CD4-positive, alpha-beta T cell treated with Interleukin-4 for 4 hours (primary cell): ENCODE data around the gene SS18L1.
"Not testable (repeated sequence)": the region's sequence is repeated elsewhere in the genome, so short reads cannot be mapped to it uniquely, and the experiment has no call there.

ENCODE experiments used
- DNase-seq: peaks from one replicate; pipeline ENCODE4 v3.0.0-alpha.2; 2020

SS18L1 gene

DNA sequence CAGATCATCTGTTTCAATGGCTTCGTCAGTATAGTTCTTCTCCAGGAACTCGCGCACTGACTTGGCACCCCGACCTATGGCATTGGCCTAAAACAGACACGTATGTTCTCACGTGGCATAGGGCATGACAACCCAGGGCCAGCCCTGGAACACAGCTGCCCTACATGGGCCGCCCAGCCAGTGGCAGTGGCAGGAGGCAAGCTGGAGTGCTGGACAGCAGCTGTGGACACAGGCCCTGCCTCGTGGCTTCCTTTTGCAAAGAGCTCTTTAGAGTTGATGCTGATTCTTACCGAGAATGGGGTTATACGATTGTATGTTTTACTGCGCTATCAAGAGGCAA is 5.4 kb upstream of the SS18L1 start:
- DNase-seq: no peak

DNA sequence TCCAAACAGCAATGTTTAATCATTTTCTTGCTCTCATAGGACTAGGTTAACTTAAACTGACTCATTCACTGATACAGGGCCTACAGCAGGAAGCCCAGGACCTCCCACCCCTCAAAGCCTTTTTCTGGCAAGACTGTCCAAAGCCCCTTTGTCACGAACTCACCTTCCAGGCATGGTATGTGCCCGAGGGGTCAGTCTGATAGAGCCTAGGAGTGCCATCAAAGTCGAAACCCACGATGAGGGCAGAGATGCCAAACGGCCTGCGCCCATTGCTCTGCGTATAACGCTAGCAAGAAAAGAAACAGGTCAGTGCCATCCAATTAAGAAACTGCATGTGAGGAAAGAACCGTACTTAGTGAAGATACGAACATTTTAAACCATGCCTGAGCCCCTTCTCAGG is 4.7 kb upstream of the SS18L1 start:
- no peak for DNase-seq

DNA sequence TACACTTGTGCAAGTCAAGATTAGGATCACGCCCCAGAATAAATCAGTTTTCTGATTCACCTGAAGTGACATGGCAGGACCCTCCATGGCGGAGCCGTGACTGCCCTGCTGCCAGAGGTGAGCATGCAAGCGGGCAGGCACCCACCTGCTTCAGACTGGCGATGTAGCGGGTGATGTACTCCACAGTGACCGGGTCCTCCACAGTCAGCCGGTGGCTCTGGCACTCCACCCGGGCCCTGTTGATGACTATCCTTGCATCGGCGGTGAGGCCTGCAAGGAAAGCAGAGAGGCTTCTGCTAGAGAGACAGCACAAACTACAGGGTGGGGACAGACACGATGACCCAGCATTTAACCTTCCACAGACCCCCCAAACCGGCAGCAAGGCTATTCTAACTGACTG is 3.9 kb upstream of the SS18L1 start:
- DNase-seq: no peak

DNA sequence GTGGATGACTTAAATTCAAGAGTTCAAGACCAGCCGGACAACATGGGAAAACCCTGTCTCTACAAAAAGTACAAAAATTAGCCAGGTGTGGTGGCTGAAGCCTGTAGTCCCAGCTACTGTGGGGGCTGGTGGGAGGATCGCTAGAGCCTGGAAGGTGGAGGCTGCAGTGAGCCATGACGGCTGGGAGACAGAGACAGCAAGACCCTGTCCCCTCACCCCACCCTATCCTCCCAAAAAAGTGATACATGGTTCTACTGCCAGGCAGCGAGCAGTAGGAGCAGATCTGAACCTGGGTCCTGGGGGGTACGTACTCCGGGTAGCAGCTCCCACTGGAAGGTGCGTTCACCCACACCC is 2.5 kb upstream of the SS18L1 start:
- DNase-seq: no peak

DNA sequence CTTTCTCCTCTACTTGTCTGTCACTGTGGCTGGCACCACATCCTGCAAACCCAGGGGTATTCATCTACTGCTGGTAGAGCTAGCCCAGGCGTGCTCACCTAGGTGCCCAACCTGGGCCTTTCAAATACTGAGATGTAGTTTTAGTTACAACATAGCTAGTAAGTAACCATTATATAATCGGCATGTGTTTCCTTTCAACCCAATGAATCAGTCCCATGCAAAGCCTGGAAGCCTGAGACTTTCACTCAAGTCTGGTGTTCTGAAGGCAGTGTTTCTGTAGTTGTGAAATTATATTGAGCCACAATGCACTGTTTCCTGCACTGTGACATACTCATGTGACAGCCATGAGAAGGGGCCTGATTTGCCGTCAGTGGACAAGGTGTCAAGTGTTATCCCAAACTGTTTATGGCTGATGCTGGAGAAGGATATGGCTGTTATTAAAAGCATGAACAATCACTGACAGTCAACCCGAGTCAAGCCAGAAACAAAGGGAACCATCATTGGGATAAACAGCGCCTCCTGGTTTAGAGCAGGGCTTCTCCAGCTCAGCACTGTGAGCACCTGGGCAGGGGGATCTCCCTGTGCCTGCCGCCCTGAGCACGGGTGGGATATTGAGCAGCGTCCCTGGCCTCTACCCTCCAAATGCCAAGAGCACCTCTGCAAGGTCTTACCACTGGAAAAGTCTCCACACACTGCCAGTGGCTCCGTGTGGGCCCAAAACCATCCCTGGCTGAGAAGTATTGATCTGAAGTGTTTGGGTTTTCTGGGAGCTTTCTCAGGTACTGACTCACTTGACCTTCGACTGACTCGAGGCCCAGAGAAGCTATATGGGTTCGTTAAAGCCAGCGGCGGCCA is 1.9 kb upstream of the SS18L1 start:
- peak; percentile 15 for DNase-seq

DNA sequence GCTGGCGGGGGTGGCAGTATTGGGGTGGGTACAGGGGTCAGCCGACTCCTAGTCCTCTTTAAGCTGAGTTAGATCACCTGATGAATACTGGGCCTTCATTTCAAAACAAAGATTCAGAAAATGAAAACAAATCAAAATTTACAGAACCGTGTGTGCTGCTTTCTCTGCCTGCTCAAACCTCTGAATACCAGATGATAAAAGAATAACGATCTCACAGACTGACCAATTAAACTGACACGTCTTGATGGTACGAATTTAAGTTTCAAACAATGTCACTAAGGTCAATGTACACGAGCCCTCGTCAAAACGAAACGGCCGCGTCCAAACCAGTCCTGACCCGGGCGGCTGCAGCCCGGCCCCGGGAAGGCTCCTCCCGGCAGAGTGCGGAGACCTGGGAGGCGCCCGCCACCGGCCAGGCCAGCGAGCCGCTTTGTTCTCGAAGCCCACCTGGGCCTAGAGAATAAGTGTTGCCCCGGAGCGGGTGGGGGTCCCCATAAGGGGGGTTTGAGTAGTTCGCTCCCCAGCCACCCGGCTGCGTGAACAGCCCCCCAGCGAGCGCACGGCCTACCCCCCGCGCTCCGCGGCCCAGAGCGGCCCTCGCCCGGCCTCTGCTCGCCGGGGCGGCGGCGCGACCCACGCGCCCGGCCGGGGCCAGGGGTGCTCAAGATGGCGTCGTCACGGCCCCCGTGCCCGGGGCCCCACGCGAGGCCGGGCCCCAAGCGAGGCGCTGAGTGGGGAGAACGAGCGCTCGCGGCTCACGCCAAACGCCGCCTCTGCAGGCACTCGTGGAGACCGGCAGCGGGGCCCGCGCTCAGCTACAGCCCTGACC is 1.1 kb upstream of the SS18L1 start:
- no peak for DNase-seq

DNA sequence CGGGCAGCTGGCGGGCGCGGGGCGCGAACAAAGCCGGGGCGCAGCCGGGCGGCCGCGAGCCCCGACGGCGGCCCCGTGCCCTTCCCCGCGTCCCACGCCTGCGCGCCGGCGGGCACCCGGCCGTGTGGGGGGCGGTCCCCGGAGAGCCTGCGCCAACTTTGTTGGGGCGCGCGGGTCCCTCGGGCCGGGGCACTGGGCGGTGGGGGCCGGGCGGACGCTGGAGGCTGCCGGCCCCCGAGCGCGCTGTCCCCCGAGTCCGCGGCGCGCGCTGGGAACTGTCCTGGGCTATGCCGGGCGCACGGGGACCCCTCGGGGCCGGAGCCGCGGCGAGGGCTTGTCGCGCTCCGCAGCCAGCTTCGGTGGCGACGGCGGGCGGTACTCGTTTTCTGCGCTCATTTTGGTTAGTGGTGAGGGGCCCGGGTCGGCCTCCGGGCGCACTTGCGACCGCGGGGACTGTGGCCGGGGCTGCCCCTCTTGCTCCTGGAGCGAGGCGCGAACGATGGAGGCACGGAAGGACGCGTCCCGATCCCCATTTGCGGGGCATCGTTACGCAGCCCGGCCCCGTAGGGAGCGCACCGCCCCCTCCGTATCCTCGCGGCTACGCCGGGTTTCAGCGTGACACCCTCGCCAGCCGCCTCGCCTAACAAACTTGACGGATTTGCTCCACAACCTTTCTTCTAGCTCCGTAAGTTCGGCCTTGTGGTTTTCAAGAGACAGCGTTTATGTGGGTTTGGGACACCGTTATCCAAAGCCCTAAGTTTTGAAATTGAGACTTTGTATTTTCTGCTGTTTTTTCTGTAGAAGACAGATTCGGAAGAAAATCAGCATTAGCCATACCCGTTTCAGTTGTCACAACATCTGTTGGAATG is 622 bp downstream of the SS18L1 start:
- peak; percentile 39 for DNase-seq

DNA sequence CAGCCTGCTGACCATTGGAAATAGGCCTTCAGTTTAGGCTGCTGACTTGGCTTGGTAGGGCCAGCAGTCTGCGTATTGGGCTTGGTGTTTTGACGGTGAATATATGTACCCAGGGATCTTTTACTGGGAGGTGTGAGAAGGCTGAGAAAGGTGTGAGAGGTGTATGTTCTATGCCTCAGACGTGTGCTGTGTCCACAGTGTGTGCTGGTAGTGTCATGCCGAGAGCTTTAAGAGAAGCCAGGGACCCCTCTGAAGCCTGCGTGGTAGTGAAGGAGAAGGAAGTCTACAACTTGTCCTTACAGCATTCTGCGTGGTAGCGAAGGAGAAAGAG is 2.1 kb downstream of the SS18L1 start:
- no peak for DNase-seq

DNA sequence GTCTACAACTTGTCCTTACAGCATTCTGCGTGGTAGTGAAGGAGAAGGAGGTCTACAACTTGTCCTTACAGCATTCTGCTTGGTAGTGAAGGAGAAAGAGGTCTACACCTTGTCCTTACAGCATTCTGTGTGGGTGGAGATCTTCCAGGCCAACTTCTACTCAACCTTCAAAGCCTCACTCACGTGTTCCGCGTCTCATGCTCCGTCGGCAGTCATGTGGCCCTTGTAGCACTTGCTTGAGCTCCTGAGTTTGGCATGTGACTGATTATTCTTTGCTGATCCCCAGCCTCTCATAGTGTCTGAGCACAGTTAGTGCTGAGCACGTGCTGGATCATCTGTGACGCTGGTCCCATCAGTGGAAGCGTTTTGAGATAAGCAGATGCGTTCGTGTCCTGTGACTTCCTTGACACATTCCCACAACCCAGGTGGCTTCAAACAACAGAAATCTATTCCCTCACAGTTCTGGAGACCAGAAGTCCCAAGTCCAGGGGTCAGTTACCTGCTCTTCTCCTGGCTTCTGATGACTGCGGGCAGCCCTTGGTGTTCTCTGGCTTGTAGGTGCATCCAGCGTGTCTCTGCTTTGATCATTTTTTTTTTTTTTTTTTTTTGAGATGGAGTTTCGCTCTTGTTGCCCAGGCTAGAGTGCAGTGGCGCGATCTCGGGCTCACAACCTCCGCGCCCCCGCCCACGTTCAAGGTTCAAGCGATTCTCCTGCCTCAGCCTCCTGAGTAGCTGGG is 2.6 kb downstream of the SS18L1 start:
- DNase-seq: no peak

DNA sequence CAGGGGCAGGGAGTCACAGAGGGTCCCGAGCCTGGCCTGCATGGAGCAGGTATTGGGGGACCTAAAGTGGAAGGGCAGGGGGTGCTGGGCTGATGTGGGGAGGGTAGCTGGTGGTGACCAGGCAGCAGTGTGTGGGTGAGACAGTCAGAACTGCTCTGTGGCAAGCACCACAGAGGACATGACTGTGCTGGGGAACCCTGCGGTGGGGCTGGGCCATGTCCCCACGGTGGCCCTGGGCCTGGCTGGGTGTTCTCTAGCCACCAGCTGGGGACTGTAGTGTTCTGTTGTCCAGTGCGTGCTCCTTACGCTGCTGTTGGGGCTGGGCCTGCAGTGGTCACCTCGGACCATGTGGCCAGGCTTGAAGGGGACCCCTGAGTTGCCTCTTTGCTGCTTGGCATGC is 3.6 kb downstream of the SS18L1 start:
- DNase-seq: no peak

DNA sequence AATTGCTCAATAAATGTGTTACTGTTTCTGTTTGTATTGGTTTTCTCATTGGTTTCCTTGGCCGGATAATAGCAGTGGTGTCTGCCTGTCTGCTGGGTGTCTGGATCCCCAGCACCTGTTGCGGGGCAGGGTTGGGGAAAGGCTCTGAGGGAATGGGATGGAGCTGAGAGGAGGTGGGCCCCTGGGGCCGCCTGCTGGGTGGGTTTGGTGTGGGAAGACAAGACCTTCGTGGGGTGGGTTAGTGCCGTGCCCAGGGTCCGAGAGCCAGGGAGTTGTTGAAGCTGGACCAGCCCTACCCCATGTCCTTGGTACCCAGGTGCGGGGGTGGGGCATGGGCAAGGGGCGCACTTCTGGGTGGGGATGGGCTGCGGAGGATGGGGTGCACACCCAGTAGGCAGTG is 4.0 kb downstream of the SS18L1 start:
- no peak for DNase-seq

DNA sequence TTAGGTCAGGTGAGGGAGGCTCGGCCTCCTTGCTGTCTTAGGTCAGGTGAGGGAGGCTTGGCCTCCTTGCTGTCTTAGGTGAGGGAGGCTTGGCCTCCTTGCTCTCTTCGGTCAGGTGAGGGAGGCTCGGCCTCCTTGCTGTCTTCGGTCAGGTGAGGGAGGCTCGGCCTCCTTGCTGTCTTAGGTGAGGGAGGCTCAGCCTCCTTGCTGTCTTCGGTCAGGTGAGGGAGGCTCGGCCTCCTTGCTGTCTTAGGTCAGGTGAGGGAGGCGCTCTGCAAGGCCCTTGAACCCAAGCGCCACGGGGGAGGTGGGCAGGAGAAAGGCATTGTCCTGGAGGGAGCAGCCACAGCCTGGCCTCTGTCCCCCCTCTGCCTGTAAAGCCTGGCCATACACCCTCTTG is 4.8 kb downstream of the SS18L1 start:
- not testable (repeated sequence) for DNase-seq

DNA sequence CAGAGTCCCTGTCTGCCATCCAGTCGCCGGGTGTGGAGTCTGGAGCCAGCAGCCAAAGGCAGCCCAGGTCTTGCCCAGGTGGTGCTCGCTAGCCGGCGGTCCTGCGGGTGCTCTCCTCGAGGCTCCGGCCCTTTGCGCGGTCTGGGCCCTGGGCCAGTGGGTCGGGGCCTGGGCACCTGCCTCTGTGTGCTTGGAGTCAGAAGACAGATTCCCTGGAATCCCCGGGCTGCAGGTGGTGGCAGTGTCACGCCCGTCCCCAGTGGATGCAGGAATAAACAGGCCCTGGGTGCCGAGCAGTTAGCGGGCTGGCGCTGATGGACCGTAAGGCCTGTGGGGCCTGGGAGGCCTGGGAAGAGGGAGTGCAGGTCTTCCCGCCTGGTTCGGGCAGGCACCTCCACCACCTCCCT is 5.3 kb downstream of the SS18L1 start:
- no peak for DNase-seq

DNA sequence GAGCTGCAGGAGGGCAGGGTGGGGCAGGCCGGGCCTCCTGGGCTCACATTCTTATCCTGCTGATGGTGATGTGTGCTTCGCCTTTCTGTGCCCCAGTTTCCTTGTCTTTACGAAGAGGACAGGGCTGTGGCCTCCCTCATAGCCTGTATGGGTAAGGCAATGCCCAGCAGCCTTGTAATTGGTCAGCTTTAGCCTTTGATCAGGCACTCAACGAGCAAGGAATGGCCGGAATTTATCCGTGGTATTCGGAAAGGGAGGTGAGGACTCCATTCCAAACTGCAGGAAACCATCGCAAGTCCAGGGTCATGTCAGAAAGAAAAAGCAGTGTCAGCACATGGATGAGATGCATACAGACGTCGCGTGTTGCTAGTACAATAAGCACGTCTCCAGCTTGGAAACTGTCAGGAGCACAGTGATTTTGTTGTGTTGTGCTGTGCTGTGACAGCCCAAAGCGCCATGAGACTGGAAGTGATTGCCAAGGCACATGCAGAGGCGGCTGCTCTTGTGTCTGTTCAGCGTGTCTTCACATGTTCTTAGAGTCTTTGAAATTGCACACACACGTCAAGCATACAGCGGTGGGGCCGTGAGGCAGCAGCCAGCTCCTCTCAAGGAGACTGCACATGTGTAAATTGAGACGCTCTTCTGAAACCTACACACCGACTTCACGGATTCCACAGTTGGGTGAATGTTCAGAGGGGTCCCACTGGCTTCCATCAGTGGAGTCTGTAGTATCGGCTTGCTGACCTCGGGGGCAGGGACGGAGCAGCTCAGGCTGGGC is 6.2 kb downstream of the SS18L1 start:
- no peak for DNase-seq

DNA sequence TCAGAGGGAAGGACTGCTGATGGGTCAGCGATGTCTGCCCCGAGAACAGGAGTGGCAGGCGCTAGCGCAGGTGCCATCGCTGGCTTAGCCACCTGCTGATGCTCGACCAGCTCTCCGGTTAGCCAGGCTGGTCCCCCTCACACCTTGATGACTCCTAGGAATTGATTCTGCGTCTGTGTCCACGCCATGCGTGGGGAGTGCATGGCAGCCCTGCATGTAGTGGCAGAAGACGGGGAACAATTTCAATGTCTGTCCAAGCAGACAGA is 6.7 kb downstream of the SS18L1 start:
- DNase-seq: no peak

DNA sequence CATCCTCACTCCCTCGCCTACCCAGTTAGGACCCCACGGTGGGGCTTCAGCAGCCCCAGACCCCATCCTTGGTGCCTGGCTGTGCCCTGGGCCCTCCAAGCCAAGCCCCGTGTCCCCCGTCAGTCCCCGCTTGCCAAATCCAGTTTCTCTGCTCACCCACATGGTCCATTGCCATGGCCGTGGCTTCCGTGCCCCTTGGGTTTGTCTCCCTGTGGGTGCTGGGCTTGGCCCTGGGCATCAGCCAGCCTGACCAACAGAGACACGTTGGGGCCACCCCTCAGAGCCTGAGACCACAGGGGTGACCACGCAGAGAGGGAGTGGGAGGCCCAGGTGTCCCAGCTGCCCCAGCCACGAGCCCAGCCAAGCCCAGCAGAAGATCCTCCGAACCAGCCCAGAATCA is 7.7 kb downstream of the SS18L1 start:
- no peak for DNase-seq

DNA sequence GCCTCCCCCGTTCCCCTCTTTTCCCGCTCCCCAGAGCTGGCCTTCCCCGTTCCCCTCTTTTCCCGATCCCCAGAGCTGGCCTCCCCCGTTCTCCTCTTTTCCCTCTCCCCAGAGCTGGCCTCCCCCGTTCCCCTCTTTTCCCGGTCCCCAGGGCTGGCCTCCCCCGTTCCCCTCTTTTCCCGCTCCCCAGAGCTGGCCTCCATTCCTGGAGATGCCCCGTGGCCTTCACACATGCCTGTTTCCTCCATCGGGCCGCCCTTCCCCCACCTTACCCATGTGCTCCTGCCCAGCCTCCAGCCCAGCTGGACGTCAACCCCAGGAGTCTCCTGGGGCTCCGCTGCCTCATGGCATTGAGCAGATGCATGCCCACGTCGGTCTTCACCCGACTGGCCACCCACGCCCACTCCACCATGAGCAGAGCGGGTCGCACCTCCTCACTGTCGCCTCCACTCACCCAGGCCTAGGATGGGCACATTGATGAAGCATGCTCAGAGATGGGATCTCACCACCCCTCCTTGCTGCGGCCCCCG is 8.3 kb downstream of the SS18L1 start:
- DNase-seq: no peak

DNA sequence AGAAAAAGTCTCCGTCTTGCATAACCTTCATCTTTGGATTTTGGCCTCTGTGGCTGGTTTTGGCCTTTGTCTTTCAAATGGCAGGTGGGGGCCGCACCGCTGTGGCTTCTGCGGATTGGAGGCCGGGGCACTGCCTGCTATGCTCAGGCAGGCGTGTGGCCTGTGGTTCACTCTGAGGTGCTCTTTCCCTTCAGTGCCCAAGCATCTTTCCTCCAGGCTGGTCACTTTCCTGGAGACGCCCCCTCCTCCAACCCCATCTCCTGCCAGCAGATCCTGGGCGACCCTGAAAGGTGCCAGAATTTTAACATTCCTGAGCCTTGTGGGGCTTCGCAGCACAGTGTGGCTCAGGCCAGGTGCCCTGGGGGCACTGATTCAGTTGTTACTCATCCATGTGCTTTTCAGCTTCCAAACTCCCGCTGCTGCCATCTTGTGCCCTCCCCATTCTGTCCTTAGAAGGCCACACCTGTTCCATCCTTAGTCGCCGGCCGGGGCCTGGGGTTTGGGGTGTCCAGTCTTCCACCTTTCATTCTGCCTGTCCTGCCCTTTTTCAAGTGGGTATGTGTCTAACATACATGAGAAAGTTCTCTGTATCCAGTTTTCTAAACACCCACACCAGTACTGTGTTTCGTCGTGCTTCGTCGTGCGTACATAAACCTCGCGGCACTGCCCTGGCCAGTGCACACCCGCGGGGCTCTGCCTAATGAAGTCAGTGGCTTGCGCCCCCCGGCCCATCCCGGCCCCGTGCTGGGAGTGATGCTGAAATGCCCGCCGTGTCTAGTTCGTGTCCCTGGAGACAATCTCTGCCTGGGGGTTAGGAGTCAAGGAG is 12.1 kb downstream of the SS18L1 start:
- no peak for DNase-seq

DNA sequence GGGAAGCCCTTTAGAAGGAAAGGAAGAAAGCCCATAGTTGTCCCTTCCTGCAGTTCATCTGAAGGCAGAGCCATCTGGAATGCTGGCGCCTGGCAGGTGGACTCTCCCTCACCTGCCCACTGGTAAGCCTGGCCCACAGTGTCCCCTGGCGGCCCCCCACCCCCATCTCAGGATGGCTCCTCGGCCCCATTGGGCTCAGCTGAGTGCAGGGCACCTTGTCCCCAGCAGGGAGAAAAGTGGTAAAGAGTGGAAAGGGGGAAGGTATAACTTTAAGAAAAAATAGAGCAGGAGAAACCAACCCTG is 12.6 kb downstream of the SS18L1 start:
- DNase-seq: no peak

DNA sequence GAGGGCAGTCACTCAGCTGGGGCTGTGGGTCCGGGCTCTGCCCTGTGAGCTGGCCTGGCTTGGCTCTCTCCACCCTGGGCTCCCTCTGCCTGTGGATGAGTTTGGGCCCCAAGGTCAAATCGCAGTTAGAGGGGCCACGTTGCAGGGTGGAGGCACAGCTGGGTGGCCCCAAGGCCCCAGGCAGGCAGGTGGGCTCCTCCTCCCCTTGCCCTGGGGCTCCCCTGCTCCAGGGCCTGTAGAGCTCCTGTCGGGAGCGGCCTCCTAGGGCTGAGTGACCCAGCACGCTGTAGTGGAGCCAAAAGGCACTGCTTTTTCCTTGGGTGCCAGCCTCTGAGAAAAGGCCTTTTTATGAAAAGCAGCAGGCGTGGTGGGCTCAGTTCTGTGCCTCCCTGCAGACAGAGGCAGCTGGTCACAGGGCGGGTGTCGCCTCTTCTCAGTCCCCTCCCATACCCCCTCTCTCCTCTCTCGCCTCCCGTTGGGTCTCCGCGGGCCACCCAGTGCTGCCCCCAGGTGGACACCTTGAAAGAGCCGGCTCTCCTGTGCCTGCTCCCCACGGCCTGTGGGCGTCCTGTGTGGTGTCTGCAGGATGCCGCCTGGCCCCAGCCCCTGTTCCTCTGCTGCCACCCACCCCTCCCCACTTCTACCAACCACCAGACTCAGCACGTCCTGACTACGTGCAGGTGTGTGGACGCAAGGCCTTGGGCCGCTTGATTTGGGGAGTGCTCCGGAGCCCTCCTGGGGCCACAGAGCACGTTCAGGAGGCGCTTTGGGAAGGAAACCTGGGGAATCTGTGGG is 13.2 kb downstream of the SS18L1 start:
- peak; percentile 63 for DNase-seq
